Panc1 (cell line): ENCODE data around the gene EHBP1.

Experiments used
- CTCF ChIP-seq: fragments of 450-650 bp; IDR thresholded peaks from 2 replicates; pipeline ENCODE4 v1.5.1; 2017; ENCODE audit warnings: mild to moderate bottlenecking
- POLR2AphosphoS5 ChIP-seq: IDR thresholded peaks from 2 replicates; pipeline ENCODE4 v1.6.1; 2012; ENCODE audit warnings: mild to moderate bottlenecking, low read depth, low read length, moderate library complexity
- REST ChIP-seq, 2 experiments: IDR thresholded peaks; 2 replicates each; pipeline ENCODE4 v1.6.1; 2011 to 2012; ENCODE audit warnings: low read depth in 2 of 2, control low read depth in 1 of 2, low read length in 1 of 2, mild to moderate bottlenecking in 1 of 2, moderate library complexity in 1 of 2; ENCODE audit not compliant: insufficient read depth in 1 of 2
- TCF7L2 ChIP-seq: IDR thresholded peaks from 2 replicates; pipeline ENCODE4 v1.6.1; 2011; ENCODE audit warnings: mild to moderate bottlenecking, low read depth, low read length, inconsistent platforms

- TF ChIP-seq CTCF (no peak), POLR2AphosphoS5 (no peak), REST (IDR thresholded peaks at IDR 0.05; ENCODE audit: insufficient read depth in 1 of 2, low read depth in 2 of 2, low read length in 1 of 2) (no peak), TCF7L2 (0 out of 2 replicates have a peak, but pooled peaks have one; percentile 62)
These were observed 63.1 kb downstream of the EHBP1 start for GRCh38 chr2:62768615-62769014.
